ENCODE data around the gene HS3ST5. TPM values are rescaled to one million over a fixed set of nuclear protein-coding genes. Genes with fewer than 3 reads are reported as not detected.

HS3ST5 gene
- total RNA-seq, 1 experiment from 2014 or later: 8.7 TPM

- ChIA-PET CTCF (no interaction called here), POLR2A (no interaction called here)
- H3K4me3 Mint-ChIP-seq: no peak overlapping the region
- DNase-seq (ENCODE audit: low spot score) (no peak), ATAC-seq (no peak)
- H3K27ac Mint-ChIP-seq: no peak overlapping the region
- H3K27me3 Mint-ChIP-seq (ENCODE audit: low read depth): no peaks in the 10 kb centered on the region
- H3K4me1 Mint-ChIP-seq: peaks cover 31% of the 10 kb centered on the region
- TF ChIP-seq, protein P1, sequence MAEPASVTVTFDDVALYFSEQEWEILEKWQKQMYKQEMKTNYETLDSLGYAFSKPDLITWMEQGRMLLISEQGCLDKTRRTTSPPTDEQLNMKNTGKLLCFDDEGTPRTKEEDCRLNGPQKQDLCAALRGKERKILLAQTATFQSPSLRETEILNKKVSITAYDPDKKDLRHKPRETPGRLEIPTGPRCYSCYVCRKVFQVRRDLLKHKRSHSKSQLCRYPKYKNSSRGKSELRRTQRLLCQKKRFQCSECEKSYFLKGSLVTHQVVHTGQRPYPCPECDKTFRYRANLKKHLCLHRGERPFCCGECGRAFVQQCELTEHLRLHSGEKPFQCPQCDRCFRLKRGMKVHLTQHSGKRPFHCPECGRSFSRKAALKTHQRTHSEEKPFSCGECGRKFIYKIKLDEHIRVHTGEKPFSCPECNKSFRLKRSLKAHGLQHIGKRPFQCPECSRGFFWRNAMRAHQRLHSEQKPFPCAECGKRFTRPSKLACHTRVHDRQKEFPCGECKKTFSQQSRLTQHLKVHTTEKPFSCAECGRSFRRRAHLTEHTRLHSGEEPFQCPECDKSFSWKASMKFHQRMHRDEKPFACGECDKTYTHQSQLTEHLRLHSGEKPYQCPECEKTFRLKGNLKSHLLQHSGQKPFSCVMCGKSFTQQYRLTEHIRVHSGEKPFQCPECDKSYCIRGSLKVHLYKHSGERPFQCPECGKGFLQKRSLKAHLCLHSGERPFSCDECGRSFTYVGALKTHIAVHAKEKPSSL (CRISPR knock-in tag; conservative IDR thresholded peaks at IDR 0.05): no peak
- TF ChIP-seq ESRRA (CRISPR knock-in tag; IDR thresholded peaks at IDR 0.05; ENCODE audit: borderline replicate concordance) (no peak), MYBL2 (CRISPR knock-in tag; IDR thresholded peaks at IDR 0.05) (no peak), ELF4 (CRISPR knock-in tag; IDR thresholded peaks at IDR 0.05; ENCODE audit: low read depth) (no peak), TEAD4 (CRISPR knock-in tag; IDR thresholded peaks at IDR 0.05) (no peak), ZNF532 (CRISPR knock-in tag; IDR thresholded peaks at IDR 0.05; ENCODE audit: borderline replicate concordance) (no peak), ETV6 (CRISPR knock-in tag; IDR thresholded peaks at IDR 0.05) (no peak), FOXK1 (CRISPR knock-in tag; IDR thresholded peaks at IDR 0.05) (no peak), NFATC4 (CRISPR knock-in tag; IDR thresholded peaks at IDR 0.05) (no peak), ZNF121 (CRISPR knock-in tag; IDR thresholded peaks at IDR 0.05) (no peak), MXD4 (CRISPR knock-in tag; IDR thresholded peaks at IDR 0.05; ENCODE audit: borderline replicate concordance) (no peak), SMAD3 (CRISPR knock-in tag; IDR thresholded peaks at IDR 0.05; ENCODE audit: borderline replicate concordance) (no peak), AR (CRISPR knock-in tag; IDR thresholded peaks at IDR 0.05) (no peak), ATF3 (CRISPR knock-in tag; conservative IDR thresholded peaks at IDR 0.05) (no peak), OVOL2 (CRISPR knock-in tag; IDR thresholded peaks at IDR 0.05; ENCODE audit: borderline replicate concordance) (no peak), HMGA2 (CRISPR knock-in tag; IDR thresholded peaks at IDR 0.05) (no peak), SOX15 (CRISPR knock-in tag; IDR thresholded peaks at IDR 0.05) (no peak), SMAD4 (CRISPR knock-in tag; IDR thresholded peaks at IDR 0.05) (no peak)
- TF ChIP-seq, protein P2, sequence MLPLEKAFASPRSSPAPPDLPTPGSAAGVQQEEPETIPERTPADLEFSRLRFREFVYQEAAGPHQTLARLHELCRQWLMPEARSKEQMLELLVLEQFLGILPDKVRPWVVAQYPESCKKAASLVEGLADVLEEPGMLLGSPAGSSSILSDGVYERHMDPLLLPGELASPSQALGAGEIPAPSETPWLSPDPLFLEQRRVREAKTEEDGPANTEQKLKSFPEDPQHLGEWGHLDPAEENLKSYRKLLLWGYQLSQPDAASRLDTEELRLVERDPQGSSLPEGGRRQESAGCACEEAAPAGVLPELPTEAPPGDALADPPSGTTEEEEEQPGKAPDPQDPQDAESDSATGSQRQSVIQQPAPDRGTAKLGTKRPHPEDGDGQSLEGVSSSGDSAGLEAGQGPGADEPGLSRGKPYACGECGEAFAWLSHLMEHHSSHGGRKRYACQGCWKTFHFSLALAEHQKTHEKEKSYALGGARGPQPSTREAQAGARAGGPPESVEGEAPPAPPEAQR (CRISPR knock-in tag; IDR thresholded peaks at IDR 0.05): no peak
- H3K36me3 Mint-ChIP-seq: peaks cover 13% of the 10 kb centered on the region
- peaks cover 12% of the 10 kb centered on the region for H3K9me3 Mint-ChIP-seq
Measured at GRCh38 chr6:114292431-114292830, 50.4 kb downstream of the HS3ST5 start.

All from WTC11 (cell line).